Effector memory CD4-positive, alpha-beta T cell (primary cell): ENCODE results near the gene NR4A3.
A peak's percentile ranks its signal among the peaks of the same experiment; 100 is the strongest.

Source experiments
- DNase-seq, 3 donors: peaks; one replicate each; pipeline ENCODE4 v3.0.0-alpha.2; 2020
- H3K27ac ChIP-seq: 2 replicates; pipeline ENCODE4 v1.7.0; 2013; ENCODE audit warnings: mild to moderate bottlenecking, low read length, moderate library complexity; ENCODE audit not compliant: insufficient read depth, poor library complexity, severe bottlenecking
- H3K27me3 ChIP-seq: replicated peaks from 2 replicates; pipeline ENCODE4 v1.7.0; 2013; ENCODE audit warnings: mild to moderate bottlenecking, low read length; ENCODE audit not compliant: insufficient read depth, control insufficient read depth, poor library complexity, severe bottlenecking
- H3K36me3 ChIP-seq: 2 replicates; pipeline ENCODE4 v1.7.0; 2013; ENCODE audit warnings: mild to moderate bottlenecking, low read length, moderate library complexity; ENCODE audit not compliant: control insufficient read depth, insufficient read depth
- H3K4me1 ChIP-seq: 2 replicates; pipeline ENCODE4 v1.7.0; 2013; ENCODE audit warnings: low read length, mild to moderate bottlenecking; ENCODE audit not compliant: control insufficient read depth, insufficient read depth, poor library complexity, severe bottlenecking
- H3K4me3 ChIP-seq: 2 replicates; pipeline ENCODE4 v1.7.0; 2013; ENCODE audit warnings: low read length, low read depth, mild to moderate bottlenecking; ENCODE audit not compliant: insufficient read depth, poor library complexity, severe bottlenecking
- H3K9me3 ChIP-seq: 2 replicates; pipeline ENCODE4 v1.7.0; 2013; ENCODE audit warnings: mild to moderate bottlenecking, low read length, moderate library complexity; ENCODE audit not compliant: control insufficient read depth

NR4A3 gene

DNA sequence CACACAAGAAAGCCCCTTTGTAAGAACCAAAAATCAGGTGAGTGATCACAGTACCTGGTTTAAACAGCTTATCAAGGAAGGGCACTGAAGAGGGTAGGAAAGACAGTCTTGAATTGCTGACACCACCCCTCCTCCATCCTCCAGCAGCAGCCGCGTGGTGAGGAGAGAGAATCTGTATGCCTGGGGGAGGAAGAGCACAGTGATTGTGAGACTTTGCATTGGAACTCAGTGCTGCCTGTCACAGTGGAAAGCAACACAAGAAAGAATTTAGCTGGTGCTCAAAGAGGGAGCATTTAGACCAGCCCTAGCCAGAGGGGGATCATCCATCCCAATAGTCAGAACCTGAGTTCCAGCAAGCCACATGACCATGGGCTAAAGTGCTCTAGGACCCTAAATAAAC lies 73.1 kb downstream of the NR4A3 start:
- no peak overlapping the region for H3K27ac ChIP-seq
- H3K36me3 ChIP-seq, result no peaks in the 10 kb centered on the region
- H3K4me1 ChIP-seq, result no peaks in the 10 kb centered on the region
- H3K4me3 ChIP-seq, result no peak overlapping the region
- H3K9me3 ChIP-seq, result no peaks in the 10 kb centered on the region
- H3K27me3 ChIP-seq, result no peaks in the 10 kb centered on the region
- DNase-seq, result no peak

- H3K4me3 ChIP-seq, result no peak overlapping the region
- H3K27ac ChIP-seq, result no peak overlapping the region
- H3K4me1 ChIP-seq, result no peaks in the 10 kb centered on the region
- DNase-seq, result no peak
- H3K9me3 ChIP-seq, result no peaks in the 10 kb centered on the region
- no peaks in the 10 kb centered on the region for H3K36me3 ChIP-seq
- no peaks in the 10 kb centered on the region for H3K27me3 ChIP-seq
Observed at GRCh38 chr9:99895510-99895909, 73.8 kb downstream of the NR4A3 start.

GRCh38 chr9:99896119-99896518 lies 74.4 kb downstream of the NR4A3 start:
- Histone ChIP-seq H3K27me3 (no peaks in the 10 kb centered on the region), H3K36me3 (no peaks in the 10 kb centered on the region), H3K4me1 (no peaks in the 10 kb centered on the region), H3K27ac (no peak overlapping the region), H3K4me3 (no peak overlapping the region), H3K9me3 (no peaks in the 10 kb centered on the region)
- no peak for DNase-seq

- no peak overlapping the region for H3K27ac ChIP-seq
- H3K27me3 ChIP-seq, result no peaks in the 10 kb centered on the region
- no peaks in the 10 kb centered on the region for H3K36me3 ChIP-seq
- H3K4me3 ChIP-seq, result no peak overlapping the region
- H3K4me1 ChIP-seq, result peaks cover 3% of the 10 kb centered on the region
- no peaks in the 10 kb centered on the region for H3K9me3 ChIP-seq
- DNase-seq, result no peak
Observed at GRCh38 chr9:99903393-99903792, 81.7 kb downstream of the NR4A3 start.

DNA sequence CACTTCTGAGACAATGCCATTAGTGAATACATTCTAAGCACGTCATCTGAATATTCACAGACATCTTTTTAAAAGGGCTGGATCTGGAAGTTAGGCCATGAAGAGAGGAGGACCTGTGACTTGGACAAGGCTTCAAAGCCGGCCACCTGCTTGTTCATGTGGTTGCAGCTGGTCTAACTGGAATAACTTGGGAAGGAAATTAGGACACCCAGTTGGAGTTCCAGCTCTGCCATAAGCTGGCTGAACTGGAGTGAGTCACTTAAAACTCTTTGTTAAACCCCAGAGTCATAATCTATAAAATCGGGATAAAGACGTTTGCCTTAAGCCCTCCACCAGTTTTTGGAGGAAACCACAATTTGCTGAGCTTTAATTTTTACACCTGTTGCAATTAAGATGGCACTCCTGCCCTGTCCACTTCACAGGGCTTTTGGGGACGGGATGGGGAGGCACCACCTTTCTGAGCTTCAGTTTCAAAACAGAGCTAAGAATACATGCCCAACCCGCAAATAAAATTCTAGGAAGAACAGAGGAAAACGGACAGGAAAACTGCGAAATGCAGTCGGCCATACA lies 84.2 kb downstream of the NR4A3 start:
- Histone ChIP-seq H3K4me1 (peaks cover 3% of the 10 kb centered on the region), H3K36me3 (no peaks in the 10 kb centered on the region), H3K27me3 (no peaks in the 10 kb centered on the region), H3K4me3 (peak overlapping the region; percentile 94), H3K9me3 (no peaks in the 10 kb centered on the region), H3K27ac (peak overlapping the region; percentile 95)
- no peak for DNase-seq

DNA sequence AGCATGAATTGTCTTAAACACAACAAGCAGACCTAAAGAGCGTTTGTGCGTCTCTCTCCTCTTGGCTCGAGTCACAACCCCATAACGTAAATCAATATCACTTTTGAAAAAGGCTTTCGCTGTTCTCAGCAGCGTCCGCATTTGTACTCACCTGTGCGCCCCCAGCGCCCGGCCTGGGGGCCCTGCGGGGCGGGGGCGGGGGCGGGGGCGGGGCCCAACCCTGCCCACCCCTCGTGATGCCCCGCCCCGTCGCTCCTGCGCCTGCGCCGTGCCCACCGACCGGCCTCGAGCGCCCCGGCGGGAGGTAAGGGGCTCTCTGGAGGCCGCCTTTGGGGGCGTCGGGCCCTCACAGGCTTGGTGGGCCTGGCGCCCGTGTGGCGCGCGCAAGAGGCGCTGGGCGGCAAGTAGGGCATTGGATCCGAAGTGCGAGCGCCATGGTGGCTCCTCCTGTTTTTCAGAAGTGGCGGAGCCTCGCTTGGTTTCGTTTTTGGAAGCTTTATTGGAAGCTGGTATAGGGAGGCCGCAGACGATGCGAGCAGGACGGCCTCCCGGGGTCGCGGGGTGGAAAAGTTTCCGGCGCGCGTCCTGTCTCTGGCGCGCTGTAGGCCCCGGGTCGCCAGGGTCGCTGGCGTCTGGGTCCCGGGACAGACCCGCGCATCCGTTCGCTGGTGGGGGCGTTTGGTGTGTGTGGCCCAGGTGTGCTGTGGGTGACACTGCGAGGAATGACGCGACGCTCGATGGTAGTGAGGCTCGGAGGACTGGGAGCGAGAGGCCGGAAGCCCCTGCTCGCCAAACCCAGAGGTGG lies 84.9 kb downstream of the NR4A3 start, which contains the start of gene STX17:
STX17 (plus strand) TSS at position 252 of the 805 bp plus-strand sequence. CDS start 8,586 bp downstream, outside the sequence.
- Histone ChIP-seq H3K27me3 (no peaks in the 10 kb centered on the region), H3K27ac (peak within 1 kb of the TSS; percentile 95), H3K9me3 (no peaks in the 10 kb centered on the region), H3K4me3 (peak within 1 kb of the TSS; percentile 94), H3K4me1 (peaks cover 3% of the 10 kb centered on the region), H3K36me3 (no peaks in the 10 kb centered on the region)
- peak; percentile 70 to 80 (median 73) for DNase-seq

- H3K9me3 ChIP-seq, result no peaks in the 10 kb centered on the region
- DNase-seq, result no peak
- peaks cover 3% of the 10 kb centered on the region for H3K4me1 ChIP-seq
- peak overlapping the region; percentile 94 for H3K4me3 ChIP-seq
- no peaks in the 10 kb centered on the region for H3K27me3 ChIP-seq
- H3K27ac ChIP-seq, result peak overlapping the region; percentile 95
- no peaks in the 10 kb centered on the region for H3K36me3 ChIP-seq
Observed at GRCh38 chr9:99907208-99907532, 85.5 kb downstream of the NR4A3 start.

- H3K4me3 ChIP-seq, result no peak overlapping the region
- H3K4me1 ChIP-seq, result peaks cover 3% of the 10 kb centered on the region
- H3K27me3 ChIP-seq, result no peaks in the 10 kb centered on the region
- no peaks in the 10 kb centered on the region for H3K9me3 ChIP-seq
- H3K36me3 ChIP-seq, result peaks cover 16% of the 10 kb centered on the region
- no peak for DNase-seq
- H3K27ac ChIP-seq, result no peak overlapping the region
Observed at GRCh38 chr9:99911600-99911999, 89.9 kb downstream of the NR4A3 start.
